COR-L47 (cell line): ENCODE data around the gene FOSL2.

Source experiments
- DNase-seq: peaks from one replicate; lab custom pipeline; 2025; lab: John Stamatoyannopoulos, UW

FOSL2 gene

GRCh38 chr2:28413152-28413898 is 20.7 kb downstream of the FOSL2 start:
- DNase-seq = peak; percentile 78

DNA sequence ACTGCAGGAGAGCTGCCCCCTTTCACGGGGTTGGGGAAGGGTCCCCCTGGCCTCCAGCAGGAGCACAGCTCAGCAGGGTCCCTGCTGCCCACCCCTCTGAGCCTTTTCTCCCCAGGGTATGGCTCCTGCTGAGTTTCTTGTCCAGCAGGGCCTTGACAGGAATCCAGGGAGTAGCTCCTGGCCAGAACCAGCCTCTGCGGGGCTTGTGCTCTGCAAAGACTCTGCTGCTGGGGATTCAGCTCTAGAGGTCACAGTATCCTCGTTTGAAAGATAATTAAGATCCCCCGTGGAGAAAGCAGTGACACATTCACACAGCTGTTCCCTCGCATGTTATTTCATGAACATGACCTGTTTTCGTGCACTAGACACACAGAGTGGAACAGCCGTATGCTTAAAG is 21.2 kb downstream of the FOSL2 start:
- peak; percentile 53 for DNase-seq

- DNase-seq = no peak
These were observed 21.9 kb downstream of the FOSL2 start for GRCh38 chr2:28414583-28414982.

DNA sequence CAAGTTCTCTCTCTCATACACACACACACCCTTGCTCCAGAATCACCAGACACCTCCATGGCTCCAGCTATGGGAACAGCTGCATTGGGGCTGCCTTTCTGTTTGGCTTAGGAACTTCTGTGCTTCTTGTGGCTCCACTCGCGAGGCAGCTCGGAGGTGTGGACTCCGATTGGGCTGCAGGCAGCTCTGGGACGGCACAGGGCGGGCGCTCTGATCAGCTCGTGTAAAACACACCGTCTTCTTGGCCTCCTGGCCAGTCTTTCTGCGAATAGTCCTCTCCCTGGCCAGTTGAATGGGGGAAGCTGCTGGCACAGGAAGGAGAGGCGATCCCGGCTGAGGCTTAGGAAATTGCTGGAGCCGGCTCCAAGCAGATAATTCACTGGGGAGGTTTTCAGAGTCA is 22.4 kb downstream of the FOSL2 start:
- no peak for DNase-seq

DNA sequence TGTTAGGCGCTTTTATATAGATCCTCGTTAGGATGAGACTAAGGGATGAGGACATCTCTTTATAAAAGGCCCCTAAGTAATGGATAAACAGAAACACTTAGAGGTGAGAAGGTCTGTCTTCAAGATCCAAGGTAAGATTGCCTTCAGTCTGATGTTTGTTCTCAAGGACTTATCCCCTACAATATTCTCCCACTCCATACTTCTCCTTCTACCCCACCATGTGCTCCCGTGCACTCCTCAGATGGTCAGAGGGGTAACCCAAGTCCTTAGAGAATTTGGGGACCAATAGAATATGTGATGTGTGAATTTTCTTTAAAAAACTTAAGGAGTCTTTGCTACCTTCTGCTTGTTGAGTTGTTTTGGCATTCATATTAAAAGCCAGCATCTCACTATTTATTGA is 23.1 kb downstream of the FOSL2 start:
- DNase-seq = no peak

DNA sequence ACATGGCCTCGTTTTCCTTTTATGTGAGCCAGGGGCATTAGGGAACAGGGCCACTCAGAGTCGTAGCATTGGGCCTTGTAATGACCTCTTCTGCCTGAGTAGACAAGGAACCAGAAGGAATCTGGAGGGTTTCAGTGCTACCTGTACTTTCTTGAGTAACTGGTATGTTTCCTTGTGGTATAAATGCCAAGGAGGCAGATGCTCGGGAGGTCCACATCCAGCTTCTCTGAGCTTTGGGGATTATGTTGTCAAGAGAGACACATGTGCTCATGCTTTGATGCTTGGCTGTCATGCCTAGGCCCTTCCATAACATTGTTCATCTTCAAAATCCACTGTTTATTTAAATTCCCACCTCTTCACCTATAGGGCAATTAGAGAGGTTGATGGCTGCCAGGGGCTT is 26.3 kb downstream of the FOSL2 start:
- no peak for DNase-seq

DNA sequence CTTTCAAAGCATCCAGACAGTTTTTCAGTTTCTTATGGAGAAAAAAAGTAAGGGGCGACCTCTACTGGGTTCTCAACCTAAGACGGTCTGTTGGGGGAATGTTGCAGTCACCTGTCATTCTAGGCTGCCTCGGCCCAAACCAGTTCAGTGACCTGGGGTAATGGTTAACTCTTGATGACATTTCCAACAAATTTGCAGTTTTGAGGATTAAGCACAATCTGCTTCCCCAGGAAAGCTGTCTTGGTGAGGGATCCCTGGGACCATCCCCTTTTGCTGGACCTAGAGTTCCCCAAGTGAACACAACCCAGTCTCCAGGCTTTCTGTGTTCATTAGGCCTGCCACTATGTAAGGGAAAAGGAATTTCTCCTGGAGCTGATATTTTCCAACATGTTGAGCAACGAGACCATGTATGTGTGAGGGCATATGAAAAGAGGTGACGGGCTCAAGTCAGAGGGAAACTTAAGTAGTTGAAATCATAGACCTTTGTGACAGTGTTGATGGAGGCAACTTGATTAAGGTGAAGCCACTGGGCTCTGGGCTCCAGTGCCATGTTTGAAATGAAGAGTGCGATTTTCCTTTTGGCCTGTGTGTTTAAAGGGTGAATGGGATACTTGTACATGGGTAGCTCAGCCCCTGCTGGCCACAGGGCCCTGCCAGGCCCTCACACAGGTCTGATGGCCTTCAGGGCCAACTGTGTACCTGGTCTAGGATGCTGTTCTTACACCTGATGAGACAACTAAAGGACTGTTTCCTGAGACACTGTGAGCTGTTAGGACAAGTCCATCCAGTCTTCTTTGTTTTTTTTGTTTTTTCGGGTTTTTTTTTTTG is 27.0 kb downstream of the FOSL2 start:
- DNase-seq = no peak

DNA sequence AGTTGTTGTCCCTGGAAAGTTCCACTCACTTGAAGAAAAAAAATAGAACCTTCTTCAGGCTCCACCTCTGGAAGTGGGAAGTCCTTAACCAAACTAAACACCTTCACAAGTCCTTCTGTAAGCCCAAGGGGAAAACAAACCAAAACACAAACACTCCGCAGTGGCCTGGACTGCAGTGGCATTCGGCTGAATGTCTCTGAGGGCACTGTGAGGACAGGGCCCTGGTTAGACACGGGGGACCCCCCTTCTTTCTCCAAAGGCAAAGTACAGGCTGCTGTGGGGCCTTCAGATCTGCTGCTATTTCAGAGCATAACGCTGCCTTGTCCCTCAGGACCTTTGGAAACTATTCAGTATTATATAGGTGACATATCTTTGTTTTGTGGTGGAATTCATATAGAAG is 28.1 kb downstream of the FOSL2 start:
- no peak for DNase-seq

DNA sequence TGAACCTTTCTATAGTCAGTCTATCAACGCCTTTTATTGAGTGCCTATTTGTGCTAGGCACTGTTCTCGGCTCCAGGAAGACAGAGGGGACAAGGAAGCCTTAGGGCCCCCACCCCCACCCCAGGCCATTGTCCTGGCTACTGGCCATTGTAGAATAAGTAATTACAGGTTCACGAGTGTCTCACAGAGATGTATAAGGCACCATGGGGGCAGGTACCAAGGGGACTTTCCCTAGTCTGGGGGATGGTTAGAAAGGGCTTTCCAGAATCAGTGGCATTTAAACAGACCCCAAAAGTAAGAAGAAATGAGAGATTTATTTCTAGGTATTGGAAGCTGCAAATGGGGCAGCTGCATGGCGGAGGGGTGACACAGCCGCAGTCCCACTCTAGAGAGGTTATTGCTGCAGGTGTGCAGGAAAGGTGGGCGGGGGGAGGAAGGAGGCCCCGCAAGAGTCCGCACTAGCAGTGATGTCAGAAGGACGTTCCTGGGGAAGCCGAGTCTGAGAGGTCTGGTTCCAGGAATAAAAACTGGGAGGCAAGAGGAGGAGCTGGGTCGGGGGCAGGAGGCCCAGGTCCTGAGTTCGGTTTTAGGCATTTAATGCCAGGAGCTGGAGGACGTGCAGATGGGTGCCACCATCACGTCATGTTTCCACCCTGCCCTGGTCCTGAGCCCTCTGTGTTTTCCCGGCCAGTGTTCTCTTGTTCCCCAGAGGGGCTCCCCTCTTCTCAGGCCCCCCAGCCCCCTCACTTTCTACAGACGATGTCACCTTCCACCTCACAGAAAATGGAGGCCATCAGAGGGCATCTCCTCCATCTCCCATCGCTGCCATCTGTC is 30.5 kb downstream of the FOSL2 start:
- no peak for DNase-seq

- no peak for DNase-seq
These were observed 31.4 kb downstream of the FOSL2 start for GRCh38 chr2:28423856-28424605.

DNA sequence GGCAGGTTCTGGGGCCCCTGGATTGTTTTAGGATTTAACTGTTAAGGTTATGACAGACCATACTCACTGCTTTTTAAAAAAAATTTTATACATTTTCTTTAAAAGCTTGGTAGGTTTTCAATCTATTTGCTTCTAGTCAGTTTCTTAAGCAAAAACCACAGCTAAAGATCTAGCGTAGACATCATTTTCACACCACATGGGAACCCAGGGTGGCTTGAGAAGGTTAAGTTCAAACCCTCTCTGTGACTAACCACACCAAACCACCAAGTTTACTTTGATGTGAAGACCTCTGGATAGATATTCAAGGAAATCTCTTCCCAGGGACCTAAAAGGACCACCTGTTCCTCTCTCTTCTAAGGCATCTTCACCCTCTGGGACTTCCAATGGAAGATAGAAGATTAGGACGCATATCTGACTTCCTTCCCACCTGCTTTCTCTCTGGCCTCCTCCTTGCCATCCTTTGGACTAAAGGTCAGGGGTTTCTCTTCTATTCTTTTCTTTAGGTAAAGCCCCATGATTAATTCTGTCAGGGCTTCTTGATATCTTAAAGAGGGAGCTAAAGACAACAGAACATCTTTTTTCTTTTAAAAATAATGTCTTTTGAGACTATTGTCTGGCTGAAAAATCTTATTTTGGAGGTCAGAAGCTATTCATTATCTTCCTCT is 32.3 kb downstream of the FOSL2 start:
- no peak for DNase-seq

DNA sequence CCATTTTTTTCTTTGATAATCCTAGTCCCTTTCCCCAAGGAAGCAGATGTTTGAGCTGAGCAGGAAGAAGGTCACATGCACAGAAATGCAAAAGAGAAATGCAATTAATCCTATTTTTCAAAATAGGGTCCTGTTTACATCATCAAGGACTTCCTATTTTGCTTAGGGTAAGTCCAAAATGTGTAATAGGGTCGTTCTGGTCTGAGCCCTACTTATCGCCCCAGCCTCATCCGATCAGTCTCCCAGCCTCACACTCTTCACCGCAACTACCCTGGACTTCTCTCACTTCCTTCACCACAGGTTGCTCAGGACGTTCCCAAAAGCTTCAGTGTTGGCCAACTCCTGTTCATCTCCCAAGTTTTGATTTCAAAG is 32.8 kb downstream of the FOSL2 start:
- no peak for DNase-seq

GRCh38 chr2:28427741-28428415 is 35.2 kb downstream of the FOSL2 start:
- no peak for DNase-seq

DNA sequence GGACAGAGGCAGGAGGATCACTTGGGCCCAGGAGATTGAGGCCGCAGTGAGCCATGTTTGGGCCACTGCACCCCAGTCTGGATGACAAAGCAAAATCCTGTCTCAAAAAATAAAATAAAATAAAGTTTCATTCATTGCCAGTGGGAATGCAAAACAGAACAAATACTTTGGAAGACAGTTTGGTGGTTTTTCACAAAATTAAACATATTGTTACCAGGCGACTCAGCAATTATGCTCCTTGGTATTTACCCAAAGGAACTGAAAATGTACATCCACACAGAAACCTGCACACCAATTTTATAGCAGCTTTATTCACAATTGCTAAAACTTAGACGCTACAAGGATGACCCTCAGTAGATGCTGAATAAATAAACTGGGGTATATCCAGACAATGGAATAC is 35.8 kb downstream of the FOSL2 start:
- no peak for DNase-seq

- DNase-seq = no peak
These were observed 37.1 kb downstream of the FOSL2 start for GRCh38 chr2:28429636-28430376.

DNA sequence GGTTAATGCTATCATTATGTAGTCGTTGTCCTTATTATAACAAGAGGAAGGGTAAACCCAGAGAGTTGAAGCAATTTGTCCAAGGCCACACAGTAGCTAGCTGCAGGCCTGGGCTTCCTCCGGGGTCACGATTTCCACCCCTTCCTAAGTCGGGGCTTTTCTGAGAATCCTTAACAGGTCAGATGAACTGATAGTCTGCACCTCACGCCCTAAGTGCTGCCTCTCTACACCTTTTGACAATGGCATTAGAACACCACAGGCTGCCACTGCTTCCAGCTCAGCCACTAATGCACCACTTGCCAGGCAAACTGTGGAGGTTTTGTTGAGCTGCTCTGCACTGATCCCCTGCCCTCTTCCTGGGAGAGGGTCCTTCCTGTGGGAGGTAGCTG is 37.7 kb downstream of the FOSL2 start:
- no peak for DNase-seq

GRCh38 chr2:28430788-28431418 is 38.2 kb downstream of the FOSL2 start:
- no peak for DNase-seq

GRCh38 chr2:28431741-28432140 is 39.1 kb downstream of the FOSL2 start:
- DNase-seq = no peak

DNA sequence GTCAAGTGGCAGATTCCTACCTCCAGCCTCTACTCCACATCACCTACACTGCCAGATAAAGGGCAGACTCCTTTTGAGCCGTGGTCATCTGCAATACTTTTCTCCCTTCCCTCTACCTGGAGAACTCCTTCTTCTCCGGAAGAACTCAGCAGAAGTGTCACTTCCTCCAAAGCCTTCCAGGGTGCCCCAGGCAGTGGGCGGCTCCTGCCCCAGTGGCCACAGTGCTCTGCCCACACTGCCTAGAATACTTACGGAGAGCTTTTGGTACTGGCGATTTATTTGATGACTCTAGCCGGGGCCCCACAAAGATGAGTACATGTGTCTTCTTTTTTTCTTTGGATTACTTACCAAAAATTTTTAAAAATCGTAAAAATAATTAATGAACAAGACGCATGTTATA is 39.7 kb downstream of the FOSL2 start:
- DNase-seq = no peak

DNA sequence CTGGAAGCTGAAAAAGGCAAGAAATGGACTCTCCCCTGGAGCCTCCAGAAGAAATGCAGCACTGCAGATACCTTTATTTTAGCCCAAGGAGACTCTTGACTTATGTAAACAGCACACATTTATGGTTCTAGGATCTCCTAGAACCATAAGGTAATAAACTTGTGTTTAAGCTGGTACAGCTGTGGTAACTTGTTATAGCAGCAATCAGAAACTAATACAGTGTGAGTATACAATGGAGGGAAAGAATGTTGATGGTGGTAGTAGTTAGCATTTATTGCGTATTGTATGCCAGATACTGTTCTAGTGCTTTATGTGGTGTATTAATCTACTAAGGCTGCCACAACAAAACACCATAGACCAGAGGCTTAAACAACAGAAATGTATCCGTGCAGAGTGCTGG is 40.6 kb downstream of the FOSL2 start:
- no peak for DNase-seq
